ENCODE measurements around the gene USP47. TPM values are rescaled to one million over a fixed set of nuclear protein-coding genes. Genes with fewer than 3 reads are reported as not detected.
A peak's percentile ranks its signal among the peaks of the same experiment; 100 is the strongest.

USP47 gene
- total RNA-seq, 1 experiment from 2014 or later, result 50.4 TPM

DNA sequence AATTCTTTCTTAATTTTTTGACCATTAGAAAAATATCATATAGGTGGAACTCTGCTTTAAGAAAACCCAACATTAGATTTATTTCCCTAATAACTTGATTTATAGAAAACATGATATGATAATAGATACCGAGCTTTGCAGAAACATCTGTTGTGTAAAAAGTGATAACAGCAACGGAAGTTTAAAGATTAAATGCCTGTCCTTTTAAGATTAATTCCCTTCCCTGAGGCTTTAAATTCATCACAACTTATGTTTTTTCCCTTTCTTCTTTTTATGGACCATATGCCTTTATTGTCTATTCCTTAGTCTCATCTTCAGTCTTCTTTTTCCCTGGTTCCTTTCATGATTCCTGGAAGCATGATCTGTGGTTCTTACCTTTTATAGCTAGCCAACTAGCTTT is 1.9 kb downstream of the USP47 start:
- Mint-ChIP-seq H3K4me1 (ENCODE audit: low read depth, unreplicated experiment) (peaks cover 8% of the 10 kb centered on the region), H3K9me3 (ENCODE audit: unreplicated experiment) (no peaks in the 10 kb centered on the region), H3K36me3 (ENCODE audit: insufficient read depth, unreplicated experiment) (peaks cover 7% of the 10 kb centered on the region), H3K4me3 (ENCODE audit: unreplicated experiment) (no peak overlapping the region), H3K27me3 (ENCODE audit: insufficient read depth, unreplicated experiment) (no peaks in the 10 kb centered on the region), H3K27ac (ENCODE audit: unreplicated experiment) (no peak overlapping the region)
- no peaks in the 10 kb centered on the region for H3K36me3 ChIP-seq (ENCODE audit: control insufficient read depth, insufficient read depth, low read length)
- H3K4me3 ChIP-seq (ENCODE audit: low read depth, low read length), result peak overlapping the region; percentile 84
- no peaks in the 10 kb centered on the region for H3K27me3 ChIP-seq (replicated peaks; ENCODE audit: control insufficient read depth, insufficient read depth, low read length)
- TF ChIP-seq, protein P1, sequence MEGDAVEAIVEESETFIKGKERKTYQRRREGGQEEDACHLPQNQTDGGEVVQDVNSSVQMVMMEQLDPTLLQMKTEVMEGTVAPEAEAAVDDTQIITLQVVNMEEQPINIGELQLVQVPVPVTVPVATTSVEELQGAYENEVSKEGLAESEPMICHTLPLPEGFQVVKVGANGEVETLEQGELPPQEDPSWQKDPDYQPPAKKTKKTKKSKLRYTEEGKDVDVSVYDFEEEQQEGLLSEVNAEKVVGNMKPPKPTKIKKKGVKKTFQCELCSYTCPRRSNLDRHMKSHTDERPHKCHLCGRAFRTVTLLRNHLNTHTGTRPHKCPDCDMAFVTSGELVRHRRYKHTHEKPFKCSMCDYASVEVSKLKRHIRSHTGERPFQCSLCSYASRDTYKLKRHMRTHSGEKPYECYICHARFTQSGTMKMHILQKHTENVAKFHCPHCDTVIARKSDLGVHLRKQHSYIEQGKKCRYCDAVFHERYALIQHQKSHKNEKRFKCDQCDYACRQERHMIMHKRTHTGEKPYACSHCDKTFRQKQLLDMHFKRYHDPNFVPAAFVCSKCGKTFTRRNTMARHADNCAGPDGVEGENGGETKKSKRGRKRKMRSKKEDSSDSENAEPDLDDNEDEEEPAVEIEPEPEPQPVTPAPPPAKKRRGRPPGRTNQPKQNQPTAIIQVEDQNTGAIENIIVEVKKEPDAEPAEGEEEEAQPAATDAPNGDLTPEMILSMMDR (IDR thresholded peaks at IDR 0.05; ENCODE audit: insufficient read depth in 1 of 2, low read depth in 1 of 2, low read length in 1 of 2, severe bottlenecking in 1 of 2, unreplicated experiment in 1 of 2), result no peak
- H3K9me3 ChIP-seq, result no peaks in the 10 kb centered on the region
- DNase-seq, result no peak
- POLR2A ChIA-PET, result no interaction called here
- peaks cover 30% of the 10 kb centered on the region for H3K4me1 ChIP-seq
- no TSS peak for BruUV-seq (replicated peaks)
- CTCF ChIA-PET, result interaction anchor here (0.7 to 1.7 kb wide), 4 partner anchors 14 to 44 kb away, joined by 3 to 6 read pairs (median 4); no protein-coding TSS in a partner anchor
- intact Hi-C loops (cut with micrococcal nuclease; ENCODE audit: unreplicated experiment), result loop anchor here (5.0 kb wide), 2 partner anchors 54 to 199 kb away; no protein-coding TSS in a partner anchor

DNA sequence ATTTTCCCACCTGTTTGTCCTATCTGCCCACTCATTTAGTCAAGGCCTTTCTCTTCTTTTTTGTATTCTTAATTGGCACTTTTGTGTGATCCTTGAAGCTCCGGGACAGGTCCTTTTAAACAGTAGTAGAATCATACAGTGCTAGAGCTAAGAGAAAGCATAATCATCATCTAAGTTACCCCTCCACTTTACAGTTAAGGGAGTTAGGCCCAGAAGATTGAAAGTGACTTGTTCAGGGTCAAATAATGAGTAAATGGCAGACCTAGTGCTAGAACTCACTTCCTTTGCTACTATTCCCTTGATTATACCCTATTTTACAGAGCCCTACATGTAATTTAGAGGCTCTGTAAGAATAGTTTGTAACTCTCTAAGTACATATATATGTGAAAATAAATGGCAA is 2.5 kb downstream of the USP47 start:
- ChIA-PET POLR2A (no interaction called here), CTCF (interaction anchor here (0.7 to 1.1 kb wide), 3 partner anchors 13 to 45 kb away, joined by 3 to 5 read pairs (median 4); no protein-coding TSS in a partner anchor)
- Mint-ChIP-seq H3K27me3 (ENCODE audit: insufficient read depth, unreplicated experiment) (no peaks in the 10 kb centered on the region), H3K27ac (ENCODE audit: unreplicated experiment) (no peak overlapping the region), H3K9me3 (ENCODE audit: unreplicated experiment) (no peaks in the 10 kb centered on the region), H3K4me3 (ENCODE audit: unreplicated experiment) (no peak overlapping the region), H3K36me3 (ENCODE audit: insufficient read depth, unreplicated experiment) (peaks cover 7% of the 10 kb centered on the region), H3K4me1 (ENCODE audit: low read depth, unreplicated experiment) (peaks cover 10% of the 10 kb centered on the region)
- Histone ChIP-seq H3K9me3 (no peaks in the 10 kb centered on the region), H3K4me1 (peaks cover 35% of the 10 kb centered on the region), H3K4me3 (ENCODE audit: low read depth, low read length) (no peak overlapping the region), H3K36me3 (ENCODE audit: control insufficient read depth, insufficient read depth, low read length) (no peaks in the 10 kb centered on the region), H3K27me3 (replicated peaks; ENCODE audit: control insufficient read depth, insufficient read depth, low read length) (no peaks in the 10 kb centered on the region)
- TF ChIP-seq, protein P1 (IDR thresholded peaks at IDR 0.05; ENCODE audit: insufficient read depth in 1 of 2, low read depth in 1 of 2, low read length in 1 of 2, severe bottlenecking in 1 of 2, unreplicated experiment in 1 of 2), result no peak
- DNase-seq, result no peak
- BruUV-seq (replicated peaks), result no TSS peak
- intact Hi-C loops (cut with micrococcal nuclease; ENCODE audit: unreplicated experiment), result loop anchor here (5.0 kb wide), 2 partner anchors 53 to 198 kb away; no protein-coding TSS in a partner anchor

DNA sequence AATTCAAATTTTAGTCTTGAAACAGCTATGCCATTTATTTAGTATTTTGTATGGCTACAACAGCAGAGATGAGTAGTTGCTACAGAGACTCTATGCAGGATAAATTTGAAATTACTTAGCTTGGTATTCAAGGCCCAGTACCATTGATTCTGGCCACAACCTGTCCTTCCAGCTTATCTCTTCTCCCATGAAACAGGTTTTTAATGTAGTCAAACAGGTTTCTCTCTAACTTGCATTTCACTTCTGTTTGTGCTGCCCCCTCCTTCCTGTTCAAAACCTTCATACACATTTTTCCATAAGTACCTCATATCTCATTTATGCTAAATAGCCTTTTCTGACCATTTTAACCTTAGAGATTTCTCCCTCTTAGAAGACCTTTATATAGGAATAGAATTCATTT is 3.3 kb downstream of the USP47 start:
- no peaks in the 10 kb centered on the region for H3K36me3 ChIP-seq (ENCODE audit: control insufficient read depth, insufficient read depth, low read length)
- DNase-seq, result peak in 1 of 2 experiments; percentile 71
- CTCF ChIA-PET, result interaction anchor here (1.1 to 1.6 kb wide), 2 partner anchors 13 to 46 kb away, joined by 4 to 7 read pairs; no protein-coding TSS in a partner anchor
- TF ChIP-seq, protein P1 (IDR thresholded peaks at IDR 0.05; ENCODE audit: insufficient read depth in 1 of 2, low read depth in 1 of 2, low read length in 1 of 2, severe bottlenecking in 1 of 2, unreplicated experiment in 1 of 2), result no peak
- Mint-ChIP-seq H3K4me3 (ENCODE audit: unreplicated experiment) (no peak overlapping the region), H3K27me3 (ENCODE audit: insufficient read depth, unreplicated experiment) (no peaks in the 10 kb centered on the region), H3K9me3 (ENCODE audit: unreplicated experiment) (no peaks in the 10 kb centered on the region), H3K36me3 (ENCODE audit: insufficient read depth, unreplicated experiment) (peaks cover 7% of the 10 kb centered on the region), H3K4me1 (ENCODE audit: low read depth, unreplicated experiment) (peaks cover 18% of the 10 kb centered on the region), H3K27ac (ENCODE audit: unreplicated experiment) (no peak overlapping the region)
- no peaks in the 10 kb centered on the region for H3K9me3 ChIP-seq
- intact Hi-C loops (cut with micrococcal nuclease; ENCODE audit: unreplicated experiment), result no loop called here
- H3K4me3 ChIP-seq (ENCODE audit: low read depth, low read length), result no peak overlapping the region
- POLR2A ChIA-PET, result interaction anchor here (0.5 kb wide), 1 partner anchor 1540 kb away, joined by 3 read pairs; the partner anchor contains the start of gene ADM
- H3K27me3 ChIP-seq (replicated peaks; ENCODE audit: control insufficient read depth, insufficient read depth, low read length), result no peaks in the 10 kb centered on the region
- peaks cover 41% of the 10 kb centered on the region for H3K4me1 ChIP-seq
- BruUV-seq (replicated peaks), result no TSS peak
